NOMO-1 treated with DMSO at 0.1 percent for 48 hours (cell line): ENCODE data around the gene GPR89B.
"Not testable (repeated sequence)": the region's sequence is repeated elsewhere in the genome, so short reads cannot be mapped to it uniquely, and the experiment has no call there.

ENCODE experiments used
- DNase-seq: peaks from one replicate; lab custom pipeline; 2025; ENCODE audit not compliant: unreplicated experiment; lab: John Stamatoyannopoulos, UW

Gene GPR89B

GRCh38 chr1:148027004-148027403 lies 98.8 kb downstream of the GPR89B start:
- DNase-seq: not testable (repeated sequence)

- DNase-seq: not testable (repeated sequence)
Measured at GRCh38 chr1:148032247-148032646, 104.0 kb downstream of the GPR89B start.

- not testable (repeated sequence) for DNase-seq
Measured at GRCh38 chr1:148032690-148033089, 104.5 kb downstream of the GPR89B start.

DNA sequence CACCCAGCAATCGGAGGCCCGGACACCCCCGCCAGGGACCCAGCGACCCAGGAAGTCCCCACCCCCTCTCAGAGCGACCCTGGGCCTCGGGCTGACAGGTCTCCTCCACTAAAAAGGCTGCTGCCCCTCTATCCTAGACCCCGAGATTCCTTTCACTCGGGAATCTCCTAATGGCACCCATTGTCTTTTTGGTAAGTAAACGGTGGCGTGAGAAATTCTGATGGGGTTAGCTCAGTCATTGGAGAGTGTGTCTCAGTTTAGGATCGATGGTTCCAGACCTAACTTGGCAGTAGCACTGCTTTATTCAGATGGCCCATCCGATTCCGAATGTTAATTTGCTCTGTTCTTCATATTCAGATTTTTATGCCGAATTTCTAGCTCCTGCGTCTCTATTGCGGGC lies 104.9 kb downstream of the GPR89B start:
- DNase-seq: not testable (repeated sequence)

- not testable (repeated sequence) for DNase-seq
Measured at GRCh38 chr1:148037850-148038461, 109.7 kb downstream of the GPR89B start.

GRCh38 chr1:148038462-148039333 lies 110.5 kb downstream of the GPR89B start:
- peak; percentile 79 for DNase-seq
